Astrocyte of the cerebellum (primary cell): ENCODE results near the gene HSPB2.
A peak's percentile ranks its signal among the peaks of the same experiment; 100 is the strongest.

Experiments used
- DNase-seq: peaks from one replicate; pipeline ENCODE4 v3.0.0-alpha.2; 2011; ENCODE audit warnings: low read depth
- H3K4me3 ChIP-seq: 2 replicates; pipeline ENCODE4 v1.5.1; 2011; ENCODE audit warnings: mild to moderate bottlenecking, low read depth, low read length, moderate library complexity
- in situ Hi-C: cut with HindIII; loops from 2 replicates; pipeline ENCODE4 v1.10.0; 2017; ENCODE audit warnings: low sequenced_read_pairs
- TF ChIP-seq, protein P1 (sequence below): IDR thresholded peaks from 2 replicates; pipeline ENCODE4 v1.5.1; 2012; ENCODE audit warnings: low read length, low read depth, moderate library complexity, mild to moderate bottlenecking; ENCODE audit errors: missing control alignments

The HSPB2 gene

DNA sequence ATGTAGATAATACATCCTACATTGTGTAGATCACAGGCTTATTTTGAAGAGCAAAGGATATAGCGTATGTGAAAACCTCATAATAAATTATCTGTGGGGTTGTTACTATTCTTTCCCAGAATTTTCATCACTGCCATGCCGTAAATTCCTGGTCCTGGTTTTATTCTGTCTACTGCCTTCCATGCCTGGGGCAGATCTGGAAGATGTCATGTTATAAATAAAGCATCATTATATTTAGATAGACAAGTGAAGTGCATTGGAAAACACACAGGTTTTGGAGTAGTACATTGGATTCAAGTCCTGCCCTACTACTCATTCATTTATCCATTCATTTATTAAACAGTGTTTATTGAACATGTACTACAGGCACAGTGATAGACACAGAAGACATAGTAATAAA, 8.4 kb downstream of the HSPB2 start:
- TF ChIP-seq, protein P1, sequence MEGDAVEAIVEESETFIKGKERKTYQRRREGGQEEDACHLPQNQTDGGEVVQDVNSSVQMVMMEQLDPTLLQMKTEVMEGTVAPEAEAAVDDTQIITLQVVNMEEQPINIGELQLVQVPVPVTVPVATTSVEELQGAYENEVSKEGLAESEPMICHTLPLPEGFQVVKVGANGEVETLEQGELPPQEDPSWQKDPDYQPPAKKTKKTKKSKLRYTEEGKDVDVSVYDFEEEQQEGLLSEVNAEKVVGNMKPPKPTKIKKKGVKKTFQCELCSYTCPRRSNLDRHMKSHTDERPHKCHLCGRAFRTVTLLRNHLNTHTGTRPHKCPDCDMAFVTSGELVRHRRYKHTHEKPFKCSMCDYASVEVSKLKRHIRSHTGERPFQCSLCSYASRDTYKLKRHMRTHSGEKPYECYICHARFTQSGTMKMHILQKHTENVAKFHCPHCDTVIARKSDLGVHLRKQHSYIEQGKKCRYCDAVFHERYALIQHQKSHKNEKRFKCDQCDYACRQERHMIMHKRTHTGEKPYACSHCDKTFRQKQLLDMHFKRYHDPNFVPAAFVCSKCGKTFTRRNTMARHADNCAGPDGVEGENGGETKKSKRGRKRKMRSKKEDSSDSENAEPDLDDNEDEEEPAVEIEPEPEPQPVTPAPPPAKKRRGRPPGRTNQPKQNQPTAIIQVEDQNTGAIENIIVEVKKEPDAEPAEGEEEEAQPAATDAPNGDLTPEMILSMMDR: no peak
- in situ Hi-C loops: no loop called here
- no peak for DNase-seq
- no peak overlapping the region for H3K4me3 ChIP-seq

DNA sequence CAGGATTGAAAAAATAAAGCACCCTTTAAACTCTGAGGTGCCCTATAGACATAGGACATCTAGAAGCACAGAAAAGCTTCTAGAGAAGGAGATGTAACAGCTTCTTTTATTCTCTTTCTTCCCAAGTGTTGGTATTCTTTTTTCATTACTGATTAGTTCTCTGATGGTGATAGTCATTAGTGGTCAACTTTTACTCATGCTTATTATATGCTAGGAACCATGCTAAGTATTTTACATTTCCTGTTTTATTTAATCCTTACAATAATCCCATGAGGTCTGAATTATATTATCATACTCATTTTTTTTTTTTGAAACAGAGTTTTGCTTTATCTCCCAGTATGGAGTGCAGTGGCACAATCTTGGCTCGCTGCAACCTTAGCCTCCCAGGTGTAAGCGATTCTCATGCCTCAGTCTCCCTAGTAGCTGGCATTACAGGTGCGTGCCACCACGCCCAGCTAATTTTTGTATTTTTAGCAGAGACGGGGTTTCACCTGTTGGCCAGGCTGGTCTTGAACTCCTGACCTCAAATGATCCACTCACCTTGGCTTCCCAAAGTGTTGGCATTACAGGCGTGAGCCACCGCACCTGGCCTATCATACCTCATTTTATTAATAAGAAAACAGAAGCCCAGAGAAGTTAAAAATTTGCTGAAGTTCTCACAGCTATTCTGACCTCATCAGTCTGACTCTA, 9.2 kb downstream of the HSPB2 start:
- no peak for DNase-seq
- TF ChIP-seq, protein P1: no peak
- no peak overlapping the region for H3K4me3 ChIP-seq
- in situ Hi-C loops: no loop called here

DNA sequence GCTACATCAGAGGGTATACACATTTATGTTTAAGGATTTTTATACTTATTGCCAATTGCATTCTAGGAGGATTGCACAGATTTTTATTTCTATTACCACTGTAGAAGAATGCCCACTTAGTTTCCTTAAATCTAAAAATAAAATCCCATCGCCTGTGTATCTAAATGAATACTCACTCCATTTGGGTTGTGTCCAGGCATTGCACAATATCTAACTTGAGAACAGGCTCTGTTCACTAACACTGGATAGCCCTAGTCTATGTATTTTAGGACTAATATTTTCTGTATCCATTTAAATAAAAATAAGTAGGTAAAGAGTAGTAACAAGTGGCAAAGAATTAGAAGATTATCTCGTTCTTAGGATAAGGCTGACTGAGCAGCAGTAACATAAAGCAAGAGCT, 10.3 kb downstream of the HSPB2 start:
- peak; percentile 73 for DNase-seq
- in situ Hi-C loops: no loop called here
- TF ChIP-seq, protein P1: no peak
- H3K4me3 ChIP-seq: no peak overlapping the region

DNA sequence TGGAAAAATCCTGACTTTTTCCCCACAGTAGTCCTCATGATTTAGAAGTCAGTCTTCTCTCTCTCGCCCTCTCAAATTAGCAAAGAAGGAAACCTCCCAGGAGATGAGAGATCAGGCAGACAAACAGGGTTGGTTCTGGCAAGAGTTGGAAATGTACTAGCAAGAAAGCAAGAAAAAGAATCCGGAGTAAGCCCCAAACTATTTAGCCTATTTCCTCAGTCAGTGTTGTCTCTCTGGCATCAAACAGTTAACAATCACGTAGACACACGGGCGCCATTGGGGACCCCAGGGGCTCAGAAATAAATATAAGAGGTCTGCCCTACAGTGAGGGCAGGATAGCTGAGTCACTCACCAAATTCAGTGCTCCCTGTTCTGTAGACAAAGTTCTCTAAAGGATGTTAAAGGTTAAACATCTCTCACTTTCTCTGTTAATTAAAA, 10.8 kb downstream of the HSPB2 start:
- no peak for DNase-seq
- H3K4me3 ChIP-seq: no peak overlapping the region
- TF ChIP-seq, protein P1: no peak
- in situ Hi-C loops: no loop called here

DNA sequence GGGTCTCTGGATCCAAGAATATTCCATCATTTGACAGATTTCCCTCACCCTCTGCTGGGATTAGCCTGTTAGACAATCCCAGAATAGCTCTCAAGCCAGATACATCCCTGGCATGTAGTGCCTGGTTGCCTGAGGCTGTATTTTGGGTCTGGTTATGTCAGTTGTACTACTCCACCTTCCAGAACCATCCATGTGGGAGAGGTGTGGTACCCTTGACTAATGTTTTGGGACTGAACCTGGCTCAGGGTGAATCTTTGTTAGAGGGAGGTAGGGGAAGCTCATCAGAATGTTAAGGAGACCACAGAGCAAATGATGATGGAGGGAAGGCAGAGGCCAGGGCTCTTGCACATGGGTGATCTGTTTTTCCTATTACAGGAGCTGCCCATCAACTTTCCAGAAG, 11.4 kb downstream of the HSPB2 start:
- TF ChIP-seq, protein P1: no peak
- no peak for DNase-seq
- no peak overlapping the region for H3K4me3 ChIP-seq
- in situ Hi-C loops: no loop called here

DNA sequence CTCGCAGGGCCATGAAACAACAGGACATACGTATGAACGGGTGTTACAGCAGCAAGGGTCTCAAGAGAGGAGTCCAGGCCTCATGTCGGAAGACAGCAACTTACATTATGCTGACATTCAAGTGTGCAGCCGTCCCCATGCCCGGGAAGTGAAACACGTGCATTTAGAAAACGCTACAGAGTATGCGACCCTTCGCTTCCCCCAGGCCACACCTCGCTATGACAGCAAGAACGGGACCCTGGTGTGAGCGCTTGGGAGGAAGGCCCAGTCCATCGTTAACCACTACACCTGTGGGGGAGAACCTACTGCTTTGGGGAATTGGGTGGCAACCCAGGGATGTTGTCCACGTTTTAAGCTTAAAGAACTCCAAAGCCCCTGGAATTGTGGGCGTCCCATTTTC, 13.4 kb downstream of the HSPB2 start:
- in situ Hi-C loops: no loop called here
- TF ChIP-seq, protein P1: no peak
- no peak overlapping the region for H3K4me3 ChIP-seq
- no peak for DNase-seq
